Mucosa of descending colon (tissue), 3 donors: ENCODE measurements around the gene FBXO17. TPM values are rescaled to one million over a fixed set of nuclear protein-coding genes. Genes with fewer than 3 reads are reported as not detected.
"Not testable (repeated sequence)": the region's sequence is repeated elsewhere in the genome, so short reads cannot be mapped to it uniquely, and the experiment has no call there.

ENCODE experiments used
- ATAC-seq: fragments of 200-7000 bp; cut with Tn5 transposase; one replicate; pipeline ENCODE4 v1.9.1; 2020; ENCODE audit warnings: mild to moderate bottlenecking, moderate library complexity
- DNase-seq, 3 donors: peaks; one replicate each; pipeline ENCODE4 v3.0.0-alpha.2; 2020
- H3K36me3 ChIP-seq: fragments of 200-600 bp; one replicate; pipeline ENCODE4 v1.8.0; 2021; ENCODE audit warnings: low read depth, mild to moderate bottlenecking
- H3K4me1 ChIP-seq: fragments of 200-600 bp; one replicate; pipeline ENCODE4 v1.8.0; 2021; ENCODE audit warnings: low read depth, mild to moderate bottlenecking
- H3K4me3 ChIP-seq: fragments of 200-600 bp; one replicate; pipeline ENCODE4 v1.8.0; 2021; ENCODE audit warnings: mild to moderate bottlenecking
- H3K9me3 ChIP-seq: fragments of 200-600 bp; one replicate; pipeline ENCODE4 v1.8.0; 2021; ENCODE audit warnings: mild to moderate bottlenecking
- intact Hi-C, 2 donors: fragments of 100-400 bp; cut with DNase I in 1 of 2; cut with micrococcal nuclease in 1 of 2; formaldehyde crosslinking; loops; one replicate each; pipeline versions ENCODE4 v1.11.0 to v1.11.1; 2022; cut with DNase I, micrococcal nuclease
- total RNA-seq, 3 donors: library from RNA; stranded (reverse); fragmentation: NEBNext Ultra II Directional in 2 of 3; extraction: Animal tissue kit (Norgen Biotek cat#: 25700) in 2 of 3; gene quantifications; one replicate each; pipeline versions ENCODE4 v1.2.1 to v1.2.4, GENCODE V29; 2021 to 2023
- TF ChIP-seq, protein P1 (sequence below): fragments of 200-600 bp; IDR thresholded peaks from one replicate; pipeline ENCODE4 v1.8.0; 2022; ENCODE audit warnings: antibody characterized with exemption, mild to moderate bottlenecking
- donor health status: DM: no; HTN: no; CAD: no; lungs with moderate emphysema.
- donor health status: DM: no; HTN: no; CAD: no.
- donor health status: DM: no; HTN: yes; CAD: no.

Gene FBXO17
- total RNA-seq, 3 donors from 2014 or later, result 1.8 to 18.9 (median 1.9) TPM

DNA sequence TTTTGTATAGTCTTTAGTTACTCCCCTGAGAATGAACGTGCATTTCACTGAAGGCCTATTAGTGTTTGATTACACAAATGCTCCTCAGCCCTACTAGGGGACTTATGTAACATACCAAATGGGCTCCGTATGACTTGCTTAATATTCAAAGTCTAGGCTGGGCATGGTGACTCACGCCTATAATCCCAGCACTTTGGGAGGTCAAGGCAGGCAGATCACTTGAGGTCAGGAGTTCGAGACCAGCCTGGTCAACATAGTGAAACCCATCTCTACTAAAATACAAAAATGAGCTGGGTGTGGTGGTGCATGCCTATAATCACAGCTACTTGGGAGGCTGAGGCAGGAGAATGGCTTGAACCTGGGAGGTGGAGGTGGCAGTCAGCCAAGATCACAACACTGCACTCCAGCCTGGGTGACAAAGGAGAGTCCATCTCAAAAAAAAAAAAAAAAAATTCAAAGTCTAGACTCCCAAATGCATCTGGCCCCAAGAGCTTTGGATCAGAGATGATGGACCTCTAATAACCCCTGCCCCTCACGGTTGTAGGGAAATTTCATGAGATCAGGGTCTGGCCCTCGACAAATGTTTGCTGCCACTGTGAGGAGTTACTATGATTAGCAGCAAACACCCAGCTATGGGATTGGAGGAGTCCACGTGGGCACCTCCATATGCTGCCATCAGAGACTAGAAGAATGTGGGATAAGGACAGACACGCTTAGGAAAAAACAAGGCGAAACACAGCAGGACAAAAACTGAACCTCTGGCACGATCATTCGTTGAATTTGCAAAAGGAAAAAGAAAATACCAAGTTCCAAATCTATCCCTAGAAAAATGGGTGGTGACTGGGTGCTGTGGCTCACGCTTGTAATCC is 4.6 kb downstream of the FBXO17 start:
- DNase-seq (no peak), ATAC-seq (no peak)
- H3K9me3 ChIP-seq, result no peaks in the 10 kb centered on the region
- intact Hi-C loops, result no loop called here
- no peaks in the 10 kb centered on the region for H3K4me1 ChIP-seq
- TF ChIP-seq, protein P1, sequence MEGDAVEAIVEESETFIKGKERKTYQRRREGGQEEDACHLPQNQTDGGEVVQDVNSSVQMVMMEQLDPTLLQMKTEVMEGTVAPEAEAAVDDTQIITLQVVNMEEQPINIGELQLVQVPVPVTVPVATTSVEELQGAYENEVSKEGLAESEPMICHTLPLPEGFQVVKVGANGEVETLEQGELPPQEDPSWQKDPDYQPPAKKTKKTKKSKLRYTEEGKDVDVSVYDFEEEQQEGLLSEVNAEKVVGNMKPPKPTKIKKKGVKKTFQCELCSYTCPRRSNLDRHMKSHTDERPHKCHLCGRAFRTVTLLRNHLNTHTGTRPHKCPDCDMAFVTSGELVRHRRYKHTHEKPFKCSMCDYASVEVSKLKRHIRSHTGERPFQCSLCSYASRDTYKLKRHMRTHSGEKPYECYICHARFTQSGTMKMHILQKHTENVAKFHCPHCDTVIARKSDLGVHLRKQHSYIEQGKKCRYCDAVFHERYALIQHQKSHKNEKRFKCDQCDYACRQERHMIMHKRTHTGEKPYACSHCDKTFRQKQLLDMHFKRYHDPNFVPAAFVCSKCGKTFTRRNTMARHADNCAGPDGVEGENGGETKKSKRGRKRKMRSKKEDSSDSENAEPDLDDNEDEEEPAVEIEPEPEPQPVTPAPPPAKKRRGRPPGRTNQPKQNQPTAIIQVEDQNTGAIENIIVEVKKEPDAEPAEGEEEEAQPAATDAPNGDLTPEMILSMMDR, result no peak
- H3K36me3 ChIP-seq, result no peaks in the 10 kb centered on the region
- no peak overlapping the region for H3K4me3 ChIP-seq

- ATAC-seq, DNase-seq, H3K36me3 ChIP-seq, H3K4me1 ChIP-seq, H3K9me3 ChIP-seq, H3K4me3 ChIP-seq, intact Hi-C loops: not testable (repeated sequence)
These were observed 9.4 kb downstream of the FBXO17 start for GRCh38 chr19:38966149-38966548.

- H3K4me1 ChIP-seq, result no peaks in the 10 kb centered on the region
- H3K9me3 ChIP-seq, result no peaks in the 10 kb centered on the region
- intact Hi-C loops, result no loop called here
- no peaks in the 10 kb centered on the region for H3K36me3 ChIP-seq
- no peak for ATAC-seq
- TF ChIP-seq, protein P1, result no peak
- H3K4me3 ChIP-seq, result no peak overlapping the region
- DNase-seq, result no peak
These were observed 10.8 kb downstream of the FBXO17 start for GRCh38 chr19:38964738-38965137.

- intact Hi-C loops, result no loop called here
- TF ChIP-seq, protein P1, result no peak
- Histone ChIP-seq H3K4me1 (no peaks in the 10 kb centered on the region), H3K4me3 (no peak overlapping the region), H3K9me3 (no peaks in the 10 kb centered on the region), H3K36me3 (no peaks in the 10 kb centered on the region)
- DNase-seq (no peak), ATAC-seq (no peak)
These were observed 15.9 kb downstream of the FBXO17 start for GRCh38 chr19:38959618-38960017.

GRCh38 chr19:38958301-38958700 is 17.2 kb downstream of the FBXO17 start:
- H3K9me3 ChIP-seq, result no peaks in the 10 kb centered on the region
- H3K36me3 ChIP-seq, result no peaks in the 10 kb centered on the region
- ATAC-seq, result no peak
- H3K4me3 ChIP-seq, result no peak overlapping the region
- no peak for DNase-seq
- intact Hi-C loops, result no loop called here
- TF ChIP-seq, protein P1, result no peak
- no peaks in the 10 kb centered on the region for H3K4me1 ChIP-seq

DNA sequence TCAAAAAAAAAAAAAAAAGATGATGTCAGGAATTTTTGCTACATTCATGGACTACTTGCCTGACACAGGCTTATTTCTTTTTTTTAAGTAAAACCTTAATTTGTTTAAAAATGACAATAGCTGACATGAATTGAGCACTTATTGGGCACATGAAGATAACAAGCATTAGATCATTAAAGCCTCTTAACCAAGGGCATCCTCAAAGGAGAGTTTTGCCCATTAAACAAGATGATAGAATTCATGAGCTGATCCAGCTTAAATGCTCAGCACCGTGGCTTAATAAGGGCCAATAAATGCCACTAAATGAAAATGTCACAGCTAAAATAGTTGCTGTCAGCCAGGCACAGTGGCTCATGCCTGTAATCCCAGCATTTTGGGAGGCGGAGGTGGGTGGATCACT is 19.3 kb downstream of the FBXO17 start:
- TF ChIP-seq, protein P1, result no peak

More for the DNA sequence above, 19.3 kb downstream of the FBXO17 start:
- intact Hi-C loops, result no loop called here
- Histone ChIP-seq H3K4me3 (no peak overlapping the region), H3K9me3 (no peaks in the 10 kb centered on the region), H3K36me3 (no peaks in the 10 kb centered on the region), H3K4me1 (no peaks in the 10 kb centered on the region)
- no peak for DNase-seq
- ATAC-seq, result no peak
